ENCODE data around the gene TFF2. TPM values are rescaled to one million over a fixed set of nuclear protein-coding genes. Genes with fewer than 3 reads are reported as not detected.

Gene TFF2
- total and polyA plus RNA-seq, 9 donors: 0.26 to 0.49 TPM; not detected in 7

GRCh38 chr21:42358261-42358660 lies 7.5 kb upstream of the TFF2 start:
- H3K27ac ChIP-seq (ENCODE audit: low read length): no peak overlapping the region

GRCh38 chr21:42357307-42357706 lies 6.5 kb upstream of the TFF2 start:
- H3K4me3 ChIP-seq (ENCODE audit: low read length): no peak overlapping the region
- no peak for DNase-seq
- no CpG with 5 or more reads among the region's 3 CpGs for WGBS (ENCODE audit: insufficient coverage)
- H3K27ac ChIP-seq (ENCODE audit: low read length): no peak overlapping the region
- no peaks in the 10 kb centered on the region for H3K4me1 ChIP-seq (ENCODE audit: control insufficient read depth, insufficient read depth, low read length)
- peaks cover 2% of the 10 kb centered on the region for H3K9me3 ChIP-seq (replicated peaks; ENCODE audit: control insufficient read depth, low read depth, low read length)
- H3K36me3 ChIP-seq (ENCODE audit: control insufficient read depth, insufficient read depth, low read length): no peaks in the 10 kb centered on the region
- H3K27me3 ChIP-seq (ENCODE audit: control insufficient read depth, insufficient read depth, low read length): peaks cover 19% of the 10 kb centered on the region

More at GRCh38 chr21:42358261-42358660, 7.5 kb upstream of the TFF2 start:
- H3K4me3 ChIP-seq (ENCODE audit: low read length): no peak overlapping the region
- H3K27me3 ChIP-seq (ENCODE audit: control insufficient read depth, insufficient read depth, low read length): peaks cover 28% of the 10 kb centered on the region
- H3K36me3 ChIP-seq (ENCODE audit: control insufficient read depth, insufficient read depth, low read length): no peaks in the 10 kb centered on the region
- no peak for DNase-seq
- no peaks in the 10 kb centered on the region for H3K4me1 ChIP-seq (ENCODE audit: control insufficient read depth, insufficient read depth, low read length)
- H3K9me3 ChIP-seq (replicated peaks; ENCODE audit: control insufficient read depth, low read depth, low read length): peaks cover 2% of the 10 kb centered on the region
- 93% methylated on average over 9 of the region's 12 CpGs for WGBS (ENCODE audit: insufficient coverage)

DNA sequence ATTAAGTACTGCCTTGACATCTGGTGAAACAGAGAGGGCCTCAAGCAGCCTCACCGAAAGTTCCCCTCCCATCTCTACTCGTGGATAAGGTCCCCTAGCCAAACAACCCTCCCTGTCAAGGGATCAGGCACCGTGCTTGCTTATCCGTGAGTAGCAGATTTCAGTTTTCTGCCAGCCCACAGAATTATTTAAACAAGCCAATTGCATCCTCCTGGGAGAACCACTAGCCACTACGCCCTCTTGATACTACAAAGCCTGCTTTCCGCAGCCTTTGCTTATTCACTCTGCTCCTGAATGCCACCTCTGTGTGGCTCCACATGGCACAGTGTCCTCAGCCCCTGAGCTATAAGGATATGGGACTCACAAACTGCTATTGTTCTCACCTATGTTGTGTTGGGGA lies 5.9 kb upstream of the TFF2 start:
- H3K27me3 ChIP-seq (ENCODE audit: control insufficient read depth, insufficient read depth, low read length): peaks cover 13% of the 10 kb centered on the region
- no peaks in the 10 kb centered on the region for H3K36me3 ChIP-seq (ENCODE audit: control insufficient read depth, insufficient read depth, low read length)
- H3K27ac ChIP-seq (ENCODE audit: low read length): no peak overlapping the region
- WGBS (ENCODE audit: insufficient coverage): 57% methylated on average over 6 of the region's 6 CpGs
- no peaks in the 10 kb centered on the region for H3K4me1 ChIP-seq (ENCODE audit: control insufficient read depth, insufficient read depth, low read length)
- no peak for DNase-seq
- peaks cover 2% of the 10 kb centered on the region for H3K9me3 ChIP-seq (replicated peaks; ENCODE audit: control insufficient read depth, low read depth, low read length)
- no peak overlapping the region for H3K4me3 ChIP-seq (ENCODE audit: low read length)

DNA sequence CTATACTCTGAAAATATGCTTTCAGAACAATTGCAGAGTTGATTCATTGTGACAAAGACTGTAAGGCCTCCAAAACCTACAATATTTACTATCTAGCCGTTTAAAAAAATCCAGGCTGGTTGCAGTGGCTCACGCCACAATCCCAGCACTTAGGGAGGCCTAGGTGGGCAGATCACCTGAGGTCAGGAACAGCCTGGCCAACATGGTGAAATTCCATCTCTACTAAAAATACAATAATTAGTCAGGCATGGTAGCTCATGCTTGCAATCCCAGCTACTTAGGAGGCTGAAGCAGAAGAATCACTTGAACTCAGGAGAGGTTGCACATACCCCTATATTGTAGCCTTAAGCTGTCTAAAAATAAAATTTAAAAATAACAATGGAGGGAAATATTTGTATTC lies 5.3 kb upstream of the TFF2 start:
- Histone ChIP-seq H3K27me3 (ENCODE audit: control insufficient read depth, insufficient read depth, low read length) (peaks cover 9% of the 10 kb centered on the region), H3K27ac (ENCODE audit: low read length) (no peak overlapping the region), H3K9me3 (replicated peaks; ENCODE audit: control insufficient read depth, low read depth, low read length) (peaks cover 2% of the 10 kb centered on the region), H3K4me1 (ENCODE audit: control insufficient read depth, insufficient read depth, low read length) (no peaks in the 10 kb centered on the region), H3K4me3 (ENCODE audit: low read length) (no peak overlapping the region), H3K36me3 (ENCODE audit: control insufficient read depth, insufficient read depth, low read length) (no peaks in the 10 kb centered on the region)
- DNase-seq: no peak
- WGBS (ENCODE audit: insufficient coverage): 63% methylated on average over 1 of the region's 2 CpGs

DNA sequence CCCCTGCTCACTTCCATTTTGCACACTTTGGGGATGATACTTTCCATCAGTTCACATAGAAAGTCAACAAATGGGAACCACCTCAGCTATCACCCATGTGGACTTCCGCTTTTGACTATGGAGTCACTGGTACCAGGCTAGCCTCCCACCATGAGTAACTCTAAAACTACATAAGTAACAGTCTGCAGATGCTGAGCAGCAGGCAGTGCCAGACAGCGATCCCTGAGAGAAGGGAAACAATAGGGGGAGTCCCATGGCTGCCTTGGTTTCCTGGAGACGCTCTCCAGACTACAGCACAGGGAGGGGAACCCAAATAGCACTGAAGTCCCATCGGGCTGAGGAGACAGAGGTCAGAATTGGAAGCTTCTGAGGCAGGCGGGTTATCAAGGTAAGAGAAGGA lies 2.8 kb upstream of the TFF2 start:
- no peak overlapping the region for H3K4me3 ChIP-seq (ENCODE audit: low read length)
- no peak for DNase-seq
- H3K9me3 ChIP-seq (replicated peaks; ENCODE audit: control insufficient read depth, low read depth, low read length): no peaks in the 10 kb centered on the region
- H3K4me1 ChIP-seq (ENCODE audit: control insufficient read depth, insufficient read depth, low read length): no peaks in the 10 kb centered on the region
- 73% methylated on average over 4 of the region's 5 CpGs for WGBS (ENCODE audit: insufficient coverage)
- no peak overlapping the region for H3K27ac ChIP-seq (ENCODE audit: low read length)
- H3K36me3 ChIP-seq (ENCODE audit: control insufficient read depth, insufficient read depth, low read length): no peaks in the 10 kb centered on the region
- no peaks in the 10 kb centered on the region for H3K27me3 ChIP-seq (ENCODE audit: control insufficient read depth, insufficient read depth, low read length)

- Histone ChIP-seq H3K27me3 (ENCODE audit: control insufficient read depth, insufficient read depth, low read length) (peaks cover 3% of the 10 kb centered on the region), H3K9me3 (replicated peaks; ENCODE audit: control insufficient read depth, low read depth, low read length) (no peaks in the 10 kb centered on the region), H3K4me3 (ENCODE audit: low read length) (no peak overlapping the region), H3K4me1 (ENCODE audit: control insufficient read depth, insufficient read depth, low read length) (no peaks in the 10 kb centered on the region), H3K27ac (ENCODE audit: low read length) (no peak overlapping the region), H3K36me3 (ENCODE audit: control insufficient read depth, insufficient read depth, low read length) (no peaks in the 10 kb centered on the region)
- 78% methylated on average over 14 of the region's 14 CpGs for WGBS (ENCODE audit: insufficient coverage)
- no peak for DNase-seq
These were observed 1.8 kb upstream of the TFF2 start for GRCh38 chr21:42352441-42353095.

DNA sequence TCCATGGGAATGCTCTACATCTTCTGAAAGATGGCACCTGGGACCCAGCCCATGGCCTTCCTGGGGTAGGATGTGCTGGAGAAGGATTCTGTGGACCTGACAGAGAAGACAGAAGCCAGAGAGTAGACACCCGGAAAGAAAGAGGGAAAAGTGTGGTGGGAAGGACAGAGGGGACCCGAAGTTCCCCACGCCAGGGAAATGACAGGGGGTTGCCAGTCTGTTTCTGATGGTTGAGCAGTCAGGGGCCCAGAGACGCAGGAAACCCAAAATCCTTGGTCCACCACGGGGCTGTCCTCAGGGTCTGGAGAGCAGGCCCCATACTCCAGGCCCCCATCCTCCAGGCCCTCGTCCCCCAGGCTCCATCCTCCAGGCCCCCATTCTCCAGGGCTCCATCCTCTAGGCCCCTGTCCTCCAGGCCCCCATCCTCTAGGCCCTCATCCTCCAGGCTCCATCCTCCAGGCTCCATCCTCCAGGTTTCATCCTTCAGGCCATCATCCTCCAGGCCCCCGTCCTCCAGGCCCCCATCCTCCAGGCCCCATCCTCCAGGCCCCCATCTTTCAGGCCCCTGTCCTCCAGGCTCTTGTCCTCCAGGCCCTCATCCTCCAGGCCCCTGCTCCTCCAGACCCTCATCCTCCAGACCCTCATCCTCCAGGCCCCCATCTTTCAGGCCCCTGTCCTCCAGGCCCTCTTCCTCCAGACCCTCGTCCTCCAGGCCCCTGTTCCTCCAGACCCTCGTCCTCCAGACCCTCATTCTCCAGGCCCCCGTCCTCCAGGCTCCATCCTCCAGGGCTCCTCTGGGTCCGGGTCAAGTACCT lies 1.0 kb upstream of the TFF2 start:
- DNase-seq: no peak
- WGBS (ENCODE audit: insufficient coverage): 73% methylated on average over 11 of the region's 11 CpGs

DNA sequence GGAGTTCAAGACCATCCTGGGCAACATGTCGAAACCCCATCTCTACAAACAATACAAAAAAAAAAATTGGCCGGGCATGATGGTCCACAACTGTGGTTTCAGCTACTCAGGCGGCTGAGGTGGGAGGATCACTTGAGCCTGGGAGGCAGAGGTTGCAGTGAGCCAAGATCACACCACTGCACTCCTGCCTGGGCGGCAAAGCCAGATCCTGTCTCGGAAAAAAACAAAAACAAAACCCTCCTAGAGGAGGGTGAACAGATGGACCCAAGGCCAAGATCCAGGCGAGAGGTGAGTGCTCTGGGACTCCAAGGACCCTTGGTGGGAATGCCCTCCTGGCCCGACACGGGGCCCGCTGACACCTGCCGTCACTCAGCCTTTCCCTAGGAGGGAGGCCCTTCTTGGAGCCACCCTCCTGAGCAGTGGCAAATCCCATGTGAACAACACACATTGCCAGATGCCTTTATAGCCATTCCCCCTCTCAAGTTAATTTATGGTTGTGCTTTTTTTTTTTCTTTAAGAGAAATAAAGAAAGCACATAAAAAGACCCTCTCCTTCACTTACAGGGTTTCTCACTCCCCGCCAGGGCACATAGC lies 380 bp downstream of the TFF2 start:
- Histone ChIP-seq H3K27me3 (ENCODE audit: control insufficient read depth, insufficient read depth, low read length) (peaks cover 3% of the 10 kb centered on the region), H3K36me3 (ENCODE audit: control insufficient read depth, insufficient read depth, low read length) (no peaks in the 10 kb centered on the region)
- 47% methylated on average over 2 of the region's 11 CpGs for WGBS (ENCODE audit: insufficient coverage)

More for the DNA sequence above, 1.0 kb upstream of the TFF2 start:
- Histone ChIP-seq H3K9me3 (replicated peaks; ENCODE audit: control insufficient read depth, low read depth, low read length) (no peaks in the 10 kb centered on the region), H3K4me3 (ENCODE audit: low read length) (no peak overlapping the region), H3K27ac (ENCODE audit: low read length) (no peak overlapping the region), H3K27me3 (ENCODE audit: control insufficient read depth, insufficient read depth, low read length) (peaks cover 3% of the 10 kb centered on the region), H3K36me3 (ENCODE audit: control insufficient read depth, insufficient read depth, low read length) (no peaks in the 10 kb centered on the region), H3K4me1 (ENCODE audit: control insufficient read depth, insufficient read depth, low read length) (no peaks in the 10 kb centered on the region)

GRCh38 chr21:42349420-42350317 lies 1.1 kb downstream of the TFF2 start:
- Histone ChIP-seq H3K36me3 (ENCODE audit: control insufficient read depth, insufficient read depth, low read length) (no peaks in the 10 kb centered on the region), H3K4me1 (ENCODE audit: control insufficient read depth, insufficient read depth, low read length) (no peaks in the 10 kb centered on the region), H3K4me3 (ENCODE audit: low read length) (no peak overlapping the region), H3K27me3 (ENCODE audit: control insufficient read depth, insufficient read depth, low read length) (peaks cover 3% of the 10 kb centered on the region), H3K9me3 (replicated peaks; ENCODE audit: control insufficient read depth, low read depth, low read length) (no peaks in the 10 kb centered on the region), H3K27ac (ENCODE audit: low read length) (no peak overlapping the region)
- WGBS (ENCODE audit: insufficient coverage): 82% methylated on average over 6 of the region's 14 CpGs
- DNase-seq: no peak

More for the DNA sequence above, 380 bp downstream of the TFF2 start:
- DNase-seq: no peak
- Histone ChIP-seq H3K4me3 (ENCODE audit: low read length) (no peak overlapping the region), H3K4me1 (ENCODE audit: control insufficient read depth, insufficient read depth, low read length) (no peaks in the 10 kb centered on the region), H3K27ac (ENCODE audit: low read length) (no peak overlapping the region), H3K9me3 (replicated peaks; ENCODE audit: control insufficient read depth, low read depth, low read length) (no peaks in the 10 kb centered on the region)

All from muscle of leg (tissue), 11 donors.